NCI-H128 (cell line): Measurements from ENCODE around the gene CYP2D6.
A peak's percentile ranks its signal among the peaks of the same experiment; 100 is the strongest.

Experiments used
- DNase-seq: peaks from one replicate; lab custom pipeline; 2025; ENCODE audit not compliant: unreplicated experiment; lab: John Stamatoyannopoulos, UW

Gene CYP2D6

GRCh38 chr22:42086051-42086450, 44.6 kb downstream of the CYP2D6 start:
- no peak for DNase-seq

DNA sequence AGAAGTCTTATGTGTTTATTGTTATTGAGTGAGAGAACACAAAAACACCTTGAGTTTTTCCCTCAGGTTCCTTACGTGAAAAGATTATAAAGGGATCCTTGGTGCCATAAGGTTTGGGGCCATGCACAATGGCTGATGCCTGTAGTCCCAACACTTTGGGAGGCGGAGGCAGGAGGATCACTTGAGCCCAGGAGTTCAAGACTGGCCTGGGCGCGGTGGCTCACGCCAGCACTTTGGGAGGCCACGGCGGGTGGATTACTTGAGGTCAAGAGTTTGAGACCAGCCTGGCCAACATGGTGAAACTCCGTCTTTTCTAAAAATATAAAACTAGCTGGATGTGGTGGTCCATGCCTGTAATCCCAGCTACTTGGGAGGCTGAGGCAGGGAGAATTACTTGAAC, 45.7 kb downstream of the CYP2D6 start:
- no peak for DNase-seq

DNA sequence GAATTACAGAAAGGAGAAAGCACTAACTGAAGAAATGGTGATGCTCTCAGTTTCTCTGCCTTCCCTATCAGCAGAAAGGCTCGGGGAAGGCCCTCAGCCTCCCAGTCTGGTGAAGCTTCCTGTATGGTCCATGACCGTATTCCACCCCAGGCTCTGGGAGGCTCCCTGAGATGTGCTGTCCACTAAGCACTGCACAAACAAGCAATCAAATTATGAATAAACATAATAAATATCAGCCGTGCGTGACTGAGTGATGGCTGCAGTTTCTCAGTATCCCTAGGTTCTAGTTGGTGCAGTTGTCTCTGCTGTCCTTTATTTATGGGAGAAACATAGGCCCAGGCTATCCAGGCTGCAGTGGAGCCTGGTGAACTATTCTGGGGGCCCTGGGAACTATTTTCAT, 47.5 kb downstream of the CYP2D6 start:
- no peak for DNase-seq

- DNase-seq = no peak
Measured at GRCh38 chr22:42080287-42080686, 50.3 kb downstream of the CYP2D6 start.

- peak; percentile 89 for DNase-seq
Measured at GRCh38 chr22:42079319-42080251, 51.0 kb downstream of the CYP2D6 start, which contains the start of gene SMDT1. TSS of gene SMDT1 (plus strand) at chr22:42079700. CDS start at chr22:42079769, 69 bp downstream.

DNA sequence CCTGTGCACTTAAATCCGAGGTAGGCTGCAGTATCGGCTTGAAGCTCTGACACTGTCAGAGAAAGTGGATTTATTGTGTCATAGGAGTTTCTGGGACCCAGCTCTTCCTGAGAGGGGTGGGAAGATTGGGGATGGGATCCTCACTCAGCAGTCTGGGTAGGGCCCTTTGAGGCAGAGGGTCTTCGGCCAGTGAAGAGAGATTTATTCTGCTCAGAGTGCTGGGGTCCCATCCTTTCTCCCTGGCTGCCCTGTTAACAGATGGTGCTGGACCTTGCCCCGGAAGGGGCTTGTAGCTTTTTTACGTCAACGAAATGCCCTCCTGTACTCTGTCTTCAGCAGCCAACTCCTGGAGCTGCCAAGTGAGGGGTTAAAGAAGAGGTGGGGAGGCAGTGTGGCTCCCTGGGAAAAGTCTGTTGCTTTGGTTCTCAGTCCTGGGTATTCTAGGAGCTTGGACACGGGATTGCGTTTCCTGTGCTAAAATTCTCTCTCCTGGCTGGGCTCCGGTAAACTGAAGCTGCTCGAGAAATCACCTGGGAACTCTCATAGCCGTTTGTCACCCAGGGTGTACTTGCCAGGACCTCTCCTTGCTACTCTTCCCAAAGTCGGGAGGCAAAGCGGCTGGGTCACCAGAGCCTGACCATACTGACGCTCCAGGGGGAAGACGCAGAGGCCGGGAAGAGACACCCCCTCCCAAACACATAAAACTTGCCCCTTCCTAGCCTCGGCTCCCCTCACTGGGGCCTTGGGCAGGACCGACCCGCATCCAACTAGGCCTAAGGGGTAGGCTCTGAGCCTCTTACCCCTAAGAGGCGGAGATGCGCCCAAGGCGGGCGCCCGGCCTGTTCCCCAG, 51.9 kb downstream of the CYP2D6 start:
- DNase-seq = no peak

GRCh38 chr22:42077486-42078125, 53.0 kb downstream of the CYP2D6 start:
- no peak for DNase-seq

- no peak for DNase-seq
Measured at GRCh38 chr22:42076764-42077485, 53.7 kb downstream of the CYP2D6 start.
